ENCODE measurements around the gene CACHD1. TPM values are rescaled to one million over a fixed set of nuclear protein-coding genes. Genes with fewer than 3 reads are reported as not detected.

The CACHD1 gene
- total RNA-seq, 1 donor from 2014 or later: 0.14 TPM

- no peaks in the 10 kb centered on the region for H3K9me3 Mint-ChIP-seq
- H3K4me1 Mint-ChIP-seq (ENCODE audit: low read depth): no peaks in the 10 kb centered on the region
- no peak overlapping the region for H3K4me3 Mint-ChIP-seq (ENCODE audit: low read depth)
- intact Hi-C loops (cut with micrococcal nuclease): no loop called here
- no peak for DNase-seq (ENCODE audit: low spot score)
- no peaks in the 10 kb centered on the region for H3K36me3 Mint-ChIP-seq (ENCODE audit: low read depth)
- no peak overlapping the region for H3K27ac Mint-ChIP-seq
- H3K27me3 Mint-ChIP-seq (ENCODE audit: low read depth): peaks cover 3% of the 10 kb centered on the region
These were observed 52.8 kb downstream of the CACHD1 start for GRCh38 chr1:64522740-64523139.

GRCh38 chr1:64523413-64524337, 53.7 kb downstream of the CACHD1 start:
- no peak overlapping the region for H3K4me3 Mint-ChIP-seq (ENCODE audit: low read depth)

GRCh38 chr1:64524614-64525013, 54.7 kb downstream of the CACHD1 start:
- Mint-ChIP-seq H3K36me3 (ENCODE audit: low read depth) (no peaks in the 10 kb centered on the region), H3K4me1 (ENCODE audit: low read depth) (no peaks in the 10 kb centered on the region), H3K27ac (no peak overlapping the region), H3K4me3 (ENCODE audit: low read depth) (no peak overlapping the region), H3K27me3 (ENCODE audit: low read depth) (peaks cover 4% of the 10 kb centered on the region), H3K9me3 (no peaks in the 10 kb centered on the region)
- no peak for DNase-seq (ENCODE audit: low spot score)
- intact Hi-C loops (cut with micrococcal nuclease): no loop called here

More at GRCh38 chr1:64523413-64524337, 53.7 kb downstream of the CACHD1 start:
- Mint-ChIP-seq H3K9me3 (no peaks in the 10 kb centered on the region), H3K4me1 (ENCODE audit: low read depth) (no peaks in the 10 kb centered on the region), H3K36me3 (ENCODE audit: low read depth) (no peaks in the 10 kb centered on the region), H3K27ac (no peak overlapping the region), H3K27me3 (ENCODE audit: low read depth) (peaks cover 4% of the 10 kb centered on the region)
- intact Hi-C loops (cut with micrococcal nuclease): no loop called here
- no peak for DNase-seq (ENCODE audit: low spot score)

GRCh38 chr1:64525116-64525686, 55.3 kb downstream of the CACHD1 start:
- Mint-ChIP-seq H3K4me3 (ENCODE audit: low read depth) (no peak overlapping the region), H3K4me1 (ENCODE audit: low read depth) (no peaks in the 10 kb centered on the region), H3K36me3 (ENCODE audit: low read depth) (no peaks in the 10 kb centered on the region), H3K27me3 (ENCODE audit: low read depth) (peaks cover 4% of the 10 kb centered on the region), H3K9me3 (no peaks in the 10 kb centered on the region), H3K27ac (no peak overlapping the region)
- intact Hi-C loops (cut with micrococcal nuclease): no loop called here
- no peak for DNase-seq (ENCODE audit: low spot score)

- no peak for DNase-seq (ENCODE audit: low spot score)
- no peaks in the 10 kb centered on the region for H3K36me3 Mint-ChIP-seq (ENCODE audit: low read depth)
- peaks cover 4% of the 10 kb centered on the region for H3K27me3 Mint-ChIP-seq (ENCODE audit: low read depth)
- H3K27ac Mint-ChIP-seq: no peak overlapping the region
- intact Hi-C loops (cut with micrococcal nuclease): no loop called here
- no peak overlapping the region for H3K4me3 Mint-ChIP-seq (ENCODE audit: low read depth)
- no peaks in the 10 kb centered on the region for H3K9me3 Mint-ChIP-seq
- H3K4me1 Mint-ChIP-seq (ENCODE audit: low read depth): no peaks in the 10 kb centered on the region
These were observed 56.4 kb downstream of the CACHD1 start for GRCh38 chr1:64526312-64526711.

GRCh38 chr1:64527165-64527564, 57.2 kb downstream of the CACHD1 start:
- peaks cover 4% of the 10 kb centered on the region for H3K27me3 Mint-ChIP-seq (ENCODE audit: low read depth)
- H3K4me3 Mint-ChIP-seq (ENCODE audit: low read depth): no peak overlapping the region
- H3K4me1 Mint-ChIP-seq (ENCODE audit: low read depth): no peaks in the 10 kb centered on the region
- no peak overlapping the region for H3K27ac Mint-ChIP-seq
- DNase-seq (ENCODE audit: low spot score): no peak
- H3K36me3 Mint-ChIP-seq (ENCODE audit: low read depth): no peaks in the 10 kb centered on the region
- H3K9me3 Mint-ChIP-seq: no peaks in the 10 kb centered on the region
- intact Hi-C loops (cut with micrococcal nuclease): no loop called here

DNA sequence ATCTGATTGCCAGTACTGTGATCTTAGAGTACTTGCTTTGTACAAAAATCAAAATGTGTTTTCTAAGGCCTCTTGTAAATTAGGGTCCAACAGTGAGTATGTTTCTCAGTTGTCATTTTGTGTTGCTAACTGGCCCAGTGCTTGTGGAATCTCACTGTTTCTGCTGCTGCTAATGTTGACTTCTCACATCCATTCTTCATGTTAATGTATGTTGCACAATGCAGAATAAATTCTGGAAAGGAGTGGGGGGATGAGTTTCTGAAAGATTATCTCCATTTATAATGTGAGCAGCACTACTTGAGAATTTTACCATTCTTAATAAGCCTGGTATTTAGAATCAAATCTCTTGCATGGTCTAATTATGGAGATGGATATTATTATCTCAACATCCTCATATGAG, 57.9 kb downstream of the CACHD1 start:
- H3K27ac Mint-ChIP-seq: no peak overlapping the region

GRCh38 chr1:64530969-64531692, 61.2 kb downstream of the CACHD1 start:
- no peak for DNase-seq (ENCODE audit: low spot score)
- Mint-ChIP-seq H3K27me3 (ENCODE audit: low read depth) (peaks cover 2% of the 10 kb centered on the region), H3K36me3 (ENCODE audit: low read depth) (no peaks in the 10 kb centered on the region), H3K4me3 (ENCODE audit: low read depth) (no peak overlapping the region), H3K27ac (no peak overlapping the region), H3K4me1 (ENCODE audit: low read depth) (peaks cover 5% of the 10 kb centered on the region), H3K9me3 (no peaks in the 10 kb centered on the region)
- intact Hi-C loops (cut with micrococcal nuclease): no loop called here

More for the DNA sequence above, 57.9 kb downstream of the CACHD1 start:
- H3K4me3 Mint-ChIP-seq (ENCODE audit: low read depth): no peak overlapping the region
- no peaks in the 10 kb centered on the region for H3K36me3 Mint-ChIP-seq (ENCODE audit: low read depth)
- H3K27me3 Mint-ChIP-seq (ENCODE audit: low read depth): peaks cover 4% of the 10 kb centered on the region
- no peak for DNase-seq (ENCODE audit: low spot score)
- peaks cover 4% of the 10 kb centered on the region for H3K4me1 Mint-ChIP-seq (ENCODE audit: low read depth)
- no peaks in the 10 kb centered on the region for H3K9me3 Mint-ChIP-seq
- intact Hi-C loops (cut with micrococcal nuclease): no loop called here

- Mint-ChIP-seq H3K4me1 (ENCODE audit: low read depth) (peaks cover 5% of the 10 kb centered on the region), H3K9me3 (no peaks in the 10 kb centered on the region), H3K36me3 (ENCODE audit: low read depth) (no peaks in the 10 kb centered on the region), H3K27me3 (ENCODE audit: low read depth) (peaks cover 2% of the 10 kb centered on the region), H3K4me3 (ENCODE audit: low read depth) (no peak overlapping the region), H3K27ac (no peak overlapping the region)
- intact Hi-C loops (cut with micrococcal nuclease): no loop called here
- DNase-seq (ENCODE audit: low spot score): no peak
These were observed 62.7 kb downstream of the CACHD1 start for GRCh38 chr1:64532646-64533045.

DNA sequence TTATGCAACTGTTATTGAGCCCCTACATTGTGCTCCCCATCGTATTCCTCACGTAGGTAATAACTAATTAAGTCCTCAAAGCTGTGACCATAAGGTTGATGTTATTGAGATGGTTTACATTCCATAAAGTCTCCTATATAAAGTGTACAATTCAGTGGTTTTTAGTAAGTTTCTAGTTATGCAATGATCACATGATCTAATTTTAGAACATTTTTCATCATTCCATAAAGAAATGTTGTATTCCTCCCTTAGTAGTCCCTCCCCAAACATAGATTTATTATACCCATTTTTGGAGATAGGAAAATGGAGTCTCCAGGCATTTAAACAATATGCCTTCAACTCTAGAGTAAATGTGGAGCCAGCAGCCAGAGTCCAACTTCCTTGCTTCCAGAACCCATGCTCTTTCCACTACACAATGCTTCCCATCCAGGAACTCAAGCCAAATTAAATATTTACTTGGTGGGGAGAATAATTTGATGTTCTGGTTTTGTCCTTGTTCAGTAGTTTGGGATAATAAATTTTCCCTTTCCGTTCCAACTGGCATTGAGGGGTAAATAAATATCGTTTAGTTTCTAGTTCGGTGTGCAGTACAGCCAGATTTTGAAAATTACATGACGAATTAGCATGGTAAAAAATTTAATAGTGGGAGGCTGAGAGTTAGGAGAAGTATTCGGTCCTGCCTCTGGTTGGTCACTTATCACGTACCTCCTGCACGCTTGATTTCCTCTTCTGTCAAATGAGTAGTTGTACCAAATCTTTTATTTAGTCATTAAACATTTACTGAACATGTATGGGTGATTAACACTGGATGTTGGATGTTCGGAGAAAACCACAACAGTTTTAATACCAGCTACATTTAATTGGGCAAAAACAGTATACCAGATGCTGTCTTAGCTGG, 66.3 kb downstream of the CACHD1 start:
- H3K27me3 Mint-ChIP-seq (ENCODE audit: low read depth): no peaks in the 10 kb centered on the region
- H3K4me1 Mint-ChIP-seq (ENCODE audit: low read depth): peaks cover 20% of the 10 kb centered on the region
- DNase-seq (ENCODE audit: low spot score): no peak
- H3K27ac Mint-ChIP-seq: no peak overlapping the region
- no peak overlapping the region for H3K4me3 Mint-ChIP-seq (ENCODE audit: low read depth)
- intact Hi-C loops (cut with micrococcal nuclease): no loop called here
- H3K9me3 Mint-ChIP-seq: no peaks in the 10 kb centered on the region
- no peaks in the 10 kb centered on the region for H3K36me3 Mint-ChIP-seq (ENCODE audit: low read depth)

GRCh38 chr1:64536836-64537490, 67.0 kb downstream of the CACHD1 start:
- H3K9me3 Mint-ChIP-seq: no peaks in the 10 kb centered on the region
- no peak for DNase-seq (ENCODE audit: low spot score)
- no peaks in the 10 kb centered on the region for H3K36me3 Mint-ChIP-seq (ENCODE audit: low read depth)
- no peaks in the 10 kb centered on the region for H3K27me3 Mint-ChIP-seq (ENCODE audit: low read depth)
- H3K4me1 Mint-ChIP-seq (ENCODE audit: low read depth): peaks cover 20% of the 10 kb centered on the region
- H3K27ac Mint-ChIP-seq: no peak overlapping the region
- H3K4me3 Mint-ChIP-seq (ENCODE audit: low read depth): no peak overlapping the region
- intact Hi-C loops (cut with micrococcal nuclease): no loop called here

GRCh38 chr1:64537942-64538341, 68.0 kb downstream of the CACHD1 start:
- no peak overlapping the region for H3K27ac Mint-ChIP-seq
- H3K4me1 Mint-ChIP-seq (ENCODE audit: low read depth): peaks cover 15% of the 10 kb centered on the region
- H3K9me3 Mint-ChIP-seq: no peaks in the 10 kb centered on the region
- no peak for DNase-seq (ENCODE audit: low spot score)
- no peaks in the 10 kb centered on the region for H3K36me3 Mint-ChIP-seq (ENCODE audit: low read depth)
- intact Hi-C loops (cut with micrococcal nuclease): no loop called here
- no peaks in the 10 kb centered on the region for H3K27me3 Mint-ChIP-seq (ENCODE audit: low read depth)
- H3K4me3 Mint-ChIP-seq (ENCODE audit: low read depth): no peak overlapping the region
